OCI-LY3 (cell line): ENCODE results near the gene ATP1A4.

Experiments
- H2AFZ ChIP-seq: fragments of 200-600, 300-600 bp; shearing (Covaris generic); 2 replicates; pipeline ENCODE4 v1.6.0; 2014; ENCODE audit warnings: antibody characterized with exemption, low read depth, low read length
- H3K27ac ChIP-seq: fragments of 200-600, 300-600 bp; sonication (generic); 2 replicates; pipeline ENCODE4 v1.5.1; 2014; ENCODE audit warnings: mild to moderate bottlenecking, low read length, moderate library complexity, mixed read lengths
- H3K27me3 ChIP-seq: fragments of 200-600, 300-600 bp; sonication (generic); 2 replicates; pipeline ENCODE4 v1.6.1; 2014; ENCODE audit warnings: low read depth, low read length, mixed read lengths
- H3K36me3 ChIP-seq: fragments of 200-600, 300-600 bp; sonication (generic); replicated peaks from 2 replicates; pipeline ENCODE3; 2014; ENCODE audit warnings: low read depth, low read length, mixed read lengths
- H3K4me1 ChIP-seq: fragments of 300-600, 200-600 bp; sonication (generic); 2 replicates; pipeline ENCODE4 v1.6.1; 2014; ENCODE audit warnings: low read length, mixed read lengths
- H3K4me2 ChIP-seq: fragments of 200-600, 300-600 bp; sonication (generic); 2 replicates; pipeline ENCODE4 v1.6.1; 2014; ENCODE audit warnings: low read length, mixed read lengths
- H3K4me3 ChIP-seq: fragments of 300-600, 200-600 bp; sonication (generic); 2 replicates; pipeline ENCODE4 v1.5.1; 2014; ENCODE audit warnings: antibody characterized with exemption, mild to moderate bottlenecking, low read length, moderate library complexity
- H3K79me2 ChIP-seq: fragments of 300-600, 200-600 bp; shearing (Covaris generic); 2 replicates; pipeline ENCODE4 v1.6.1; 2014; ENCODE audit warnings: mild to moderate bottlenecking, low read length, mixed read lengths
- H3K9ac ChIP-seq: fragments of 300-600, 200-600 bp; shearing (Covaris generic); 2 replicates; pipeline ENCODE4 v1.6.0; 2014; ENCODE audit warnings: mild to moderate bottlenecking, low read length, moderate library complexity
- H3K9me3 ChIP-seq: fragments of 200-600, 300-600 bp; shearing (Covaris generic); 2 replicates; pipeline ENCODE4 v1.6.1; 2014; ENCODE audit warnings: low read length, mixed read lengths; ENCODE audit not compliant: insufficient read depth
- H4K20me1 ChIP-seq: fragments of 200-600, 300-600 bp; sonication (generic); 2 replicates; pipeline ENCODE4 v1.6.1; 2016; ENCODE audit warnings: low read length, mixed read lengths; ENCODE audit not compliant: insufficient read depth
- EZH2phosphoT487 ChIP-seq: fragments of 200-600 bp; shearing (Covaris generic); IDR thresholded peaks from 2 replicates; pipeline ENCODE4 v1.6.1; 2018; ENCODE audit warnings: antibody characterized with exemption, mixed run types, low read depth
- TF ChIP-seq, protein P1 (sequence below): fragments of 200-600, 300-600 bp; sonication (generic); IDR thresholded peaks from 2 replicates; pipeline ENCODE4 v1.5.1; 2014; ENCODE audit warnings: antibody characterized with exemption, low read length, low read depth

ATP1A4 gene

DNA sequence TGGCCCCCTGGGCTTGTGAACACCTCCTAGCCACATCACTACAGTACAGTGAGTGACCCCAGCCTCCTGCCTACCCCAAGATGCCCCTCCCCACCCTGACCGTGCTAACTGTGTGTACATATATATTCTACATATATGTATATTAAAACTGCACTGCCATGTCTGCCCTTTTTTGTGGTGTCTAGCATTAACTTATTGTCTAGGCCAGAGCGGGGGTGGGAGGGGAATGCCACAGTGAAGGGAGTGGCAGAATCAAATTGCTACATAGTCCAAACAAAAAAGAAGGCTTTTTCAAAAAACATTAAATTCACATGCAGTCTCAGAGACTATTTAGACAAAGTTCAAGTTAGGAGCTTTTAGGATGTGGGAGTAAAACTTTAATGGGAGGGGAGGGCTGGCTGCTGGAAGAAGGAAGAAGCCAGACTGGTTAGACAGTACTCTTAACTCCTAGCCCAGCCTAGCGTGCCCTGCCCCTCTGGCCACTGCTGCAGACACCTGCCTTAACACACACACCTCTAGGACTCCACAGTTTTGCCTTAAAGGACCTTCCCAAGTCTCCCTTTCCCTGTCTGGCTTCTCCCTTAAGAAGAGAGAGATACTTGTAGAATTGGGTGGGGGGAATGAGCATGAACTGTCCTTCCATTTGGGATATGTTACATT is 63.2 kb downstream of the ATP1A4 start:
- TF ChIP-seq, protein P1, sequence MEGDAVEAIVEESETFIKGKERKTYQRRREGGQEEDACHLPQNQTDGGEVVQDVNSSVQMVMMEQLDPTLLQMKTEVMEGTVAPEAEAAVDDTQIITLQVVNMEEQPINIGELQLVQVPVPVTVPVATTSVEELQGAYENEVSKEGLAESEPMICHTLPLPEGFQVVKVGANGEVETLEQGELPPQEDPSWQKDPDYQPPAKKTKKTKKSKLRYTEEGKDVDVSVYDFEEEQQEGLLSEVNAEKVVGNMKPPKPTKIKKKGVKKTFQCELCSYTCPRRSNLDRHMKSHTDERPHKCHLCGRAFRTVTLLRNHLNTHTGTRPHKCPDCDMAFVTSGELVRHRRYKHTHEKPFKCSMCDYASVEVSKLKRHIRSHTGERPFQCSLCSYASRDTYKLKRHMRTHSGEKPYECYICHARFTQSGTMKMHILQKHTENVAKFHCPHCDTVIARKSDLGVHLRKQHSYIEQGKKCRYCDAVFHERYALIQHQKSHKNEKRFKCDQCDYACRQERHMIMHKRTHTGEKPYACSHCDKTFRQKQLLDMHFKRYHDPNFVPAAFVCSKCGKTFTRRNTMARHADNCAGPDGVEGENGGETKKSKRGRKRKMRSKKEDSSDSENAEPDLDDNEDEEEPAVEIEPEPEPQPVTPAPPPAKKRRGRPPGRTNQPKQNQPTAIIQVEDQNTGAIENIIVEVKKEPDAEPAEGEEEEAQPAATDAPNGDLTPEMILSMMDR, result no peak
- TF ChIP-seq EZH2phosphoT487, result no peak
- no peak overlapping the region for H3K4me3 ChIP-seq
- H2AFZ ChIP-seq, result no peak overlapping the region
- peaks cover 26% of the 10 kb centered on the region for H4K20me1 ChIP-seq
- no peak overlapping the region for H3K27ac ChIP-seq
- no peak overlapping the region for H3K9ac ChIP-seq
- no peak overlapping the region for H3K4me2 ChIP-seq
- peaks cover 23% of the 10 kb centered on the region for H3K79me2 ChIP-seq
- peaks cover 8% of the 10 kb centered on the region; the same call in 1 of the 2 replicates for H3K4me1 ChIP-seq
- peaks cover 86% of the 10 kb centered on the region for H3K36me3 ChIP-seq
- H3K27me3 ChIP-seq, result no peaks in the 10 kb centered on the region
- H3K9me3 ChIP-seq, result no peaks in the 10 kb centered on the region

DNA sequence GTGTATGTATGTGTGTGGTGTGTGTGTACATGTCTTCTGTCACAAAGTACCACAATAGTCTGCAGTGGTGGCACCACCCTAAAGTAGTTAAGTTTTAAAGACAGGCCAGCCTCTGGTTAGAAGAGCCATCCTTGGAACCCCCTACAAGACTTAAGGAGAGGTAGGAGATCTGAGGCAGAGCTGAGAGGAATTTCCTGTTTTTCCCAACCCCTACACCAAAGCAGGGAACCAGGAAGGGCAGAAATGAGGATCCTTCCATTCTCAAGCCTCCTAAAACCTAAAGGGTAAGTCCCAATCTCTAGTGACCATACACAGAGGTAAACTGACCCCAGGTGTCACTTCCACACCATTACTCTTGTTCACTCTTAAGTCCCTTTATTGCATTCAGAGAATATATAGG is 64.9 kb downstream of the ATP1A4 start:
- Histone ChIP-seq H3K27me3 (no peaks in the 10 kb centered on the region), H3K36me3 (peaks cover 87% of the 10 kb centered on the region), H3K4me3 (no peak overlapping the region), H4K20me1 (peaks cover 9% of the 10 kb centered on the region), H3K9me3 (no peaks in the 10 kb centered on the region), H2AFZ (no peak overlapping the region), H3K79me2 (peaks cover 6% of the 10 kb centered on the region; the same call in 1 of the 2 replicates), H3K27ac (no peak overlapping the region), H3K4me2 (no peak overlapping the region), H3K4me1 (no peaks in the 10 kb centered on the region), H3K9ac (no peak overlapping the region)
- TF ChIP-seq, protein P1, result no peak
- no peak for TF ChIP-seq EZH2phosphoT487

DNA sequence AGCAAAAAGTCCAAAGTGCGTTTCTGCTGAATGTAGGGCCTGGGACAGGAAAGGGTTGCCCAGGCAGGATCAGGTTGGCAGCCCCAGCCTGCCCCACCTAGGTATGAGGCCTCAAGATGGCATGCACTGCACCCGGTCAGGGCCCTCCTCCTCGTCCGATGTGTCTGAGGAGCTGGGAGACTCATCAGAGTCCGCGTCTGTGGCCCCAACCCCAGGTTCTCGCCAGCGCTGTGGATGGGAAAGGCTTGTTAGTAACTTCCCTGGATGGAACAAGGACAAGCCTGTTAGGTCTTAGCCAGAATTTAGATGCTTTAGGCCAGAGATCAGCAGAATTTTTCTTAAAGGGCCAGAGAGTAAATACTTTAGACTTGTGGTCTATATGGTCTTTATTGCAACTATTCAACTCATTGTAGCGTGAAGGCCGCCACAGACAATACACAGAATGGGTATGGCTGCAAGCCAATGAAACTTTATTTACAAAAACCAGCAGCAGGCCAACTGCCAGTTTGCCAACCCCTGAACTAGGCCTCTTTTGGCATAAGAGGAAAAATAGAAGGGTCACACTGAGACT is 66.2 kb downstream of the ATP1A4 start:
- H2AFZ ChIP-seq, result no peak overlapping the region
- H3K4me2 ChIP-seq, result no peak overlapping the region
- H3K4me1 ChIP-seq, result no peaks in the 10 kb centered on the region
- no peak overlapping the region for H3K4me3 ChIP-seq
- TF ChIP-seq EZH2phosphoT487, result no peak
- TF ChIP-seq, protein P1, result no peak
- no peak overlapping the region for H3K9ac ChIP-seq
- H4K20me1 ChIP-seq, result no peaks in the 10 kb centered on the region; the same call in none of the 2 replicates
- H3K79me2 ChIP-seq, result peaks cover 3% of the 10 kb centered on the region; the same call in 1 of the 2 replicates
- H3K36me3 ChIP-seq, result peaks cover 88% of the 10 kb centered on the region
- no peaks in the 10 kb centered on the region for H3K27me3 ChIP-seq
- H3K27ac ChIP-seq, result no peak overlapping the region
- H3K9me3 ChIP-seq, result no peaks in the 10 kb centered on the region

DNA sequence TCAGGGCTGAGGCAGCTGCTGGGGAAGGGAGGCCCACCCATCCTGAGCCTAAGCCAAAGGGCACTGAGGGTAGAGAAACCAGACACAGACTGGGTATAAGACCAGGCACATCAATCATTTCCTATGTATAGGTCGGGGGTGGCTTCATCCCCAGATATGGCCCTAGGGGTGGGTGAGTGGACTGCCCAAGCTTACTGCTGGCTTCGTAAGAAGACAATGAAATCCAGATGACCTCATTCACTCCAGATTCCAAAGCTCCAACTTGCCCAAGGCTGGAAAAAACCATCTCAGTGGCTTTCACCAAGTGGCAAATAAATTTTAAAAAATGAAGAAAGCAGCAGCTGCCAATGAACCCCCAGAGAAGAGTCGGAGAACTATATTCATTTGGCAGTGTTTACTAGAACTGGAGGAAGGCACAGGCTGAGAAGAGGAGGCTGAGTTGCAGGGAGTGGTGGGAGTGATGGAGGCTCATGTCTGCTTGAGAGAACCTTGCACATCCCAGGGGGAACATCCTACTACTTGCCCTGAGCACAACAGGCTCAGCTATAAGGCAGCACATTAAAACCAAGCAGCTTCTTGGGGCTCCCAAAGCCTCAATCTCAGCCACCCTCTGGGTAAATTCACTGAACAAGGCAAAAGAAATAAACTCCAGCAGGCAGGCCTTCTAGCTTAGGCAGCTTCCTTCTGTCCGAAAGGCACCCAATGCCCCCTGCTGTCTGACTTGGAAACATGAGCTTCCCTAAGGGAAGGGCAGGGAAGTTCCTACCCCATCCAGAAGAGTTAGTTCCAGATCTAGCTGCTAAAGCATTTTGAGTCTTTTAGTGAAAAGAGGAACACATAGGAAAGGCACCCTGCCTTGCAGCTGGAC is 67.9 kb downstream of the ATP1A4 start:
- Histone ChIP-seq H3K9me3 (no peaks in the 10 kb centered on the region), H3K4me2 (no peak overlapping the region), H2AFZ (no peak overlapping the region), H3K36me3 (peaks cover 87% of the 10 kb centered on the region), H3K79me2 (no peaks in the 10 kb centered on the region), H3K4me1 (no peaks in the 10 kb centered on the region), H3K9ac (no peak overlapping the region), H3K4me3 (no peak overlapping the region), H3K27me3 (no peaks in the 10 kb centered on the region), H3K27ac (no peak overlapping the region), H4K20me1 (no peaks in the 10 kb centered on the region; the same call in 1 of the 2 replicates)
- TF ChIP-seq, protein P1, result peak; percentile 49
- no peak for TF ChIP-seq EZH2phosphoT487
